GM18873 (cell line): Measurements from ENCODE around the gene SAMD7.

ENCODE experiments used
- ATAC-seq: cut with Tn5 transposase; IDR thresholded peaks from one replicate; pipeline ENCODE4 v1.9.1; 2021; ENCODE audit warnings: mild to moderate bottlenecking, moderate library complexity, moderate number of reproducible peaks; ENCODE audit not compliant: unreplicated experiment, low FRiP score

The SAMD7 gene

DNA sequence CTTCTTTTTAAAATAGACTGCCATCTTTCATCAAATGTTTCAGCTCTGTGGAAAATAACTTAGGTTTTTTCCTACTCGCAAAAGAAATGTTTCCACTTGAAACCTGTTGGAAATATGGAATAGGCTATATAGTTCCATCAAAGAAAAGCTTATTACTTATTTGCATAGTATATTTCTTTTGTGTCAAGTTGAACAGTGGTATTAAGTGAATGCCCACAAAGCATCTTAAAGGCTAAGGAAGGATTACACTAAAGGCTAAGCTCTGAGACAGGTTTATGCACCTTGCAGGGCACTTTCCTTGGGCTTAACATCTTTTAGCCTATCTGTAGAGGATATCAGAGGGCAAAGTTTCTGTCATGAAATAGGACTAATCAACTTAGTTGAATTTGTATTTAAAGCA, at the start of gene SAMD7:
SAMD7 (plus strand) TSS at position 301 of the 400 bp plus-strand sequence. CDS start 7,927 bp downstream, outside the sequence.
- ATAC-seq = no peak

GRCh38 chr3:169861871-169862270, 49.5 kb upstream of the SAMD7 start:
- no peak for ATAC-seq

DNA sequence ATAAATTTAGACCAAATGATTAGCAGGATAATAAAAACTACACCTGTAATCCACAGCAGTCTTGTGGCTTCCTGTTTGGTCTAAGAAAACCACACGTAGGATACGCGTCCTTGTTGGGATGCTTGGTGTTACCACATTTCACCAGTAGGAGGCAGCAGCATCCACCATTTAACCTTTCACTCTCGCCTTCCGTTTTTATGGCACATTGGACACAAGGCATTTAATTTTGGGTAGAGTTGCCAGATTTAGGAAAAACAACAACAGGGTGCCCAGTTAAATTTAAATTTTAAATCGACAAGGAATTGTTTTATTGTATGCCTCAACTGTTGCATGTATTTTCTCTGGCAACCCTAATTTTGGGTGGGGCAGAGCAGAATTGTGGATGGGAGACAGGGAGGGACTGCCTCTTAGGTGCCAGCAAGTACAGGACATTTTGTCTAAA, 47.9 kb upstream of the SAMD7 start:
- no peak for ATAC-seq

GRCh38 chr3:169864270-169864669, 47.1 kb upstream of the SAMD7 start:
- ATAC-seq = no peak

DNA sequence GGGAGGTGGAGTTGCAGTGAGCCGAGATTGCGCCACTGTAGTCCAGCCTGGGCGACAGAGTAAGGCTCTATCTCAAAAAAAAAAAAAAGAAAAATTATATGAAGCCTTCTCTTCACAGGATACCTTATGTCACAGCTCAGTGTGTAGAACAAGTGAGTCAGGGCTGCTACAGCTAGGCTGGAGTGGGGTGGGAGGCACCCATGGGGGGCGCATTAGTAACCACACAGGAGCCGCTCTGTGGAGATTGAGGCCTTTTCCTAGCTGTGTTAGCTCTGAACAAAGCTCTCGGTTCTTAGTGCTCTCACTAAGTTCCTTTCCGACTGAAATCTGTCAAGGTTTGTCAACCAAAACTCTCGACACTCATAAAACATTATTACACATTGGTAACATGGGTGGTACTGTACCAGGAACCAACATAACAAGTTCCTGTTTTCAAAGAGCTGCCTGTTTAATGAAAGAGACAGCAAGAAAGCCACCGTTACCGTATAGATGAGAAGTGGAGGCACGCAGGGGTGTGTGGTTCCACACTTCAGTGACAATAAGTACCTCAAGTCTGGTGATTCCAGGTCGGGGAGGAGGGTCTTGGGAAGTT, 46.1 kb upstream of the SAMD7 start:
- ATAC-seq = no peak

GRCh38 chr3:169867584-169868210, 43.7 kb upstream of the SAMD7 start:
- no peak for ATAC-seq

GRCh38 chr3:169868369-169868768, 43.0 kb upstream of the SAMD7 start:
- ATAC-seq = no peak

DNA sequence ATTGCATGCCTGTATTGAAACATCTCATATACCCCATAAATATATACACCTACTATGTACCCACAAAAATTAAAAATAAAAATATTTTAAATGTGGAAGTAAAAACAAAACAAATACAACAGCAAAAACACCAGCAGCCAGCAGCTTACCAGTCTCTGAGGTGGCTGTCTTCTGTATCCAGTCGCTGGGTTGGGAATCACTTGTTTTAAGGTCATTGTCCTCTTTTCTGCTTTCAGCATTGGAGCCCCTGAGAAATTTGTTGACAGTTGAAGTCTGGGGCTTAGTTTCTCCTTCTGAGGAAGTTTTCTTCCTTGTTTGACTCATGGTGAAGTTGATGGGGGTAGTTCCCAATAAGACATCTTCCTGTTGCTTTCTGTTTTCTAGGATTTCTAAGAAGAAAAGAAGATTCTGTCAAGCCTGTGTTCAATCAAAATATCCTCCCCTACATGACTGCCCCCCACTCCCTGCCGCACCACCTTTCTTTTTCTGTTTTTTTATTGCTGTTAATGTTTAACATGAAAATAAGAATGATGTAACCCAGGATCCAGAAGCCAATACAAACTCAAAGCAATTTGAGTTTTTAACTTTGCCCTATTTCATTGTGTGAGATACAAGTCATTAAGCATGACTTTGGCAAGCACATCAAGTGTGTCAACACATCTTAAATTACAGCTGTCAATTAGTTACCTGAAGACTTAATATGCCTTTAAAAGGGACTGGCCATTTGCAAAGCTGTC, 41.7 kb upstream of the SAMD7 start, which contains the start of gene LRRC31:
LRRC31 (minus strand) TSS at position 452 of the 737 bp plus-strand sequence; CDS start at position 324, 128 bp downstream.
- ATAC-seq = no peak

DNA sequence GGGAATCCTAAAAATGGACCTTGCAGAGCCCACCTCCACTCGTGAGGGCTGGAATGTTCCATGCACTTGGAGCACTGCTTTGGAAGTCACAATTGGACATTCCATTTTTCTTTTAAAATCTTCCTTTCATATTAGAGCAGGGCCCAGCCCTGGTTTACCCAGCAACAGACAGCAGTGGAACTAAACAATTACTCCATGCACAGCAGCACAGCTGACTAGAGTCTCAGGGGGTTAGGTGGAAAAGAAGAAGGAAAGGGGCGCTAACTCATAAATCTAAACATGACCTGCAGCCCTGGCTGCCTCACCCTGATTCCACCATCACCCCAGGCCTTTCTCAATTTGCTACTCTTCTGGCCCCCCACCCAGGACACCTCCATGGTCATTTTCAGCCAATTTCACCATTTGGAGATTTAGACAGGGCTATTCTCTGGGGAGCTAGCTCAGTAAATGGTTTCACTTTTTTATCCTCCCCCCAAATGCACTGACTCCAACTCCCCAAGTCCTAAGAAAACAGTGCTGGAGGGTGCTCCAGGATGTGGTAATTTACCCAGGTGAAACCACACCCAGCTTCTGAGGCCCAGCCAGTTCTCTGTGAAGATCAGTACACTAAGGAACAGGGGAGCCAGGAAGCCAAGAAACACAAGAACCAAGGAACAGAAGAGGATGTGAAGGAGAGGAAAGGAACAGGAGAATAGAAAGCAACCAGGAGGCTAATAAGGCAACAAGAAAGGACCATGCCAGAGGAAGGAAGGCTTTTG, 40.1 kb upstream of the SAMD7 start:
- no peak for ATAC-seq

GRCh38 chr3:169879013-169879557, 32.3 kb upstream of the SAMD7 start:
- no peak for ATAC-seq

DNA sequence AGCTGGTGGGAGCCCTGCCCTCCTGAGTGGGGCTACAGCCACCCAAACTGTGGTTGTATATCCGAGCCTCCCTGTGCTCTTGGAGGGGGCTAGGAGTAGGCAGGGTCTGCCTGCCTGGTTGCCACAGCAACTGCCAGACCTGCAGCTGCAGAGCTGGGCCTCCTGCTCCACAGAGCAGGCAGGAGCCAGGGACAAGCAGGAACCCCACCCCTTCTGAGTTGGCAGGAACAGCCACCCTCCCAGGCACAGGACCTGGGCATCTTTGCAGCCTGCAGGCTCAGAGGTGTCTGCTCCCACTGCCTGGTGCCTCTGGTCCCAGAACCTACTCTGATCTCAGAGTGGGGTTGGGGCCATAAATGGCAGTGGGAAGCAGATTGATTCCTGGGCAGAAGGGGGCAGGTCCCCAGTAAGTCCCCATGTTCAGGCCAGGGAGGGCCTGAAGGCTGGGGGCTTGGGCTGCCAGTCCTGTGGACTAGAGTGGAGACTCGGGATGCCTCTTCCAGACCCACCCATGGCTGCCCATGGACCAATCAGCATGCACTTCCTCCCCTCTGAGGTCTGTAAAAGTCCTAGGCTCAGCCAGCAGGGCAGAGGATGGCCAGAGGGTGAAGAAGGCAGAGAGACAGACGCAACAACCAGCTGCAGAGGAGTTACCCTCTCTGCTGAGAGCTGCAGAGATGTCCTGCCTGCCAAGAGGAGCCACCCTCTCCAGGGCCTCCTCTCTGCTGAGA, 31.4 kb upstream of the SAMD7 start:
- no peak for ATAC-seq

GRCh38 chr3:169880576-169881250, 30.7 kb upstream of the SAMD7 start:
- no peak for ATAC-seq

DNA sequence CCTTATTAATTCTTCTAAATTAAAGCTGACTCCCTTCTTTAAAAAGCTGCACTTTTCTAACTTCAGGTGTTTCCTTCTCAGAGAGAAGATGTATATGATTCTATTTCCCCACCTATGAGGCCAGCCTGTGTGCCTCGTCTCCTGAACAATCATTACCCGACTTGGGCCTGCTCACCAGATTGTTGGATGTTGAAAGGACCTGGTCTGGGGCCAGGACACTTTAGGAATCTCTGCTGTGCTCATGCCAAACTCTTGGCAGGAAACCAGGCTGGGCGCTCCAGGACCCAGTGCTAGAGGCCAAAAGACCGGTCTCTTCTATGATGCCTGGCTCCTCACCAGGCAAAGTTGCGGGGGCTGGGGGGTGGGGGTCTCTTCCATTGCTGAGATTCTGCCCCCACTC, 24.7 kb upstream of the SAMD7 start:
- no peak for ATAC-seq

- ATAC-seq = no peak
Observed at GRCh38 chr3:169891886-169892285, 19.5 kb upstream of the SAMD7 start.

DNA sequence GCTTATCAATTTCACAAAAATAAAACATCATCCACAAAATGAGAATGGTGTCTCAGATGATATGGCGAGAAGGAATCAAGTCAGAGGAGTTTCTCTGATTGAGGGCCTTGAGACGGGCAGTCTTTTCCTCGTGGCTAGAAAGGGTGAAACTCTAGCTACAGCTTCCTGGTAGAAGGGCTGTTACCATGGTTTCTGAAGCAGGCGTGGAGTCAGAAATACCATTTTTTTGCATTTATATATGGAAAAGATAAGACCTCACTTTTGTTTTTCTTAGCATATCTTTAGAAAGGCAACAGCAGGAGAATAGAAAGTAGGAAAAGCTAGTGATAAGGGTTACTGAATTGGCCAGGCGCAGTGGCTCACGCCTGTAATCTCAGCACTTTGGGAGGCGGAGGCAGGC, 17.3 kb upstream of the SAMD7 start:
- no peak for ATAC-seq

DNA sequence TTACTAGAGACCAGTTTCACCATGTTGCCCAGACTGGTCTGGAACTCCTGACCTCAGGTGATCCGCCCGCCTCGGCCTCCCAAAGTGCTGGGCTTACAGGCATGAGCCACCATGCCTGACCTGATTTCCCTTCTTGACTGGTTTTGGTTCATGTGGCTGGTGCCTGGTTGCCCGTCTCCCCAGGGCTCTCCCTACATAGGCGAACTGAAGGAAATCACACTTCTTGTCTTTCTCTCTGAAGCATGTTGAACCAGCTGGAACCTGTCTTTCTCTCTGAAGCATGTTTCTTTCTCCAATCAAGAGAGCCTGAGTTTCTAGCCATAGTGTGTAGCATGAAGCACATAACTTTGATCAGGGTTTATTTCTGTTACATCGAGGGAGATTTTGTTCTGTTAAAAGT, 16.3 kb upstream of the SAMD7 start:
- ATAC-seq = no peak

DNA sequence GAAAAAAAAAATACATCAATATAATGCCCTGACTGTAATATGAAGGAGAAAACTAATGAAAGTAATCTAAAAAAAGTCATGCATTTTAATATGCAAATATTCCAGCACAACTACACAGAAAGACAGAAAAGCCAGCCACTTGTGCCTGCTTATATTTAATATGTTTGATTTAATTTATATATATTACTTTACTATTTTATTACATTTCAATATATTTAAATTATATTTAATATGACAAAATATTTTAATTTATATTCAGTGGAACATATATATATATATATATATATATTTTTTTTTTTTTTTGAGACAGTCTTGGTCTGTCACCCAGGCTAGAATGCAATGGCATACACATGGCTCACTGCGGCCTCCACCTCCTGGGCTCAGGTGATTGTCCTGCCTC, 14.1 kb upstream of the SAMD7 start:
- ATAC-seq = no peak

GRCh38 chr3:169901453-169901852, 9.9 kb upstream of the SAMD7 start:
- no peak for ATAC-seq

DNA sequence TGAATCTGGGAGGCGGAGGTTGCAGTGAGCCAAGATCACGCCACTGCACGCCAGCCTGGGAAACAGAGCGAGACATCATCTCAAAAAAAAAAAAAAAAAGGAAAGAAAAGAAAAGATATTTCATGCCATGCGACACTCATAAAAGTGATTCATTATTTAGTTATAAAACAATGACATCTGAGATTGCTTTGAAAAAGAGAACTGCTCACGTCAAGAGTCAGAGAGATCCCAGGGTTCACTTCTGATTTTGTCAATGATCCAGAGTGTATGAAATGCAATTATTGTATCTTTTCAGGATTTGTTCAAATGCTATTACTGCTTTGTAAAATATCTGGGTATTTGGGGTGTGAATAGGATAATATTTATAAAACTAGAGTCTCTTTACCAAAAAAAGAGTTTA, 6.0 kb upstream of the SAMD7 start:
- ATAC-seq = no peak
